K562 (cell line): Measurements from ENCODE around the gene STMN3. TPM values are rescaled to one million over a fixed set of nuclear protein-coding genes. Genes with fewer than 3 reads are reported as not detected.

Experiments
- CSDE1 ChIP-seq, 2 experiments: fragments of 450-650 bp; IDR thresholded peaks; 2 replicates each; pipeline ENCODE4 v1.6.1; 2016; ENCODE audit warnings: mild to moderate bottlenecking in 1 of 2
- ELF2 ChIP-seq: fragments of 250-450 bp; sonication (Bioruptor Pico); IDR thresholded peaks from 2 replicates; pipeline ENCODE4 v1.5.0; 2021; ENCODE audit warnings: mild to moderate bottlenecking
- NR4A1 ChIP-seq, 2 experiments: fragments of 250-450 bp in 1 of 2; fragments of 450-650 bp in 1 of 2; sonication (Bioruptor Pico) in 1 of 2; IDR thresholded peaks; 2 replicates each; pipeline versions ENCODE4 v1.4.0 to v1.6.1; 2016 to 2020; ENCODE audit warnings: mild to moderate bottlenecking in 2 of 2, missing compliant biosample characterization in 1 of 2, missing genetic modification characterization in 1 of 2, moderate library complexity in 1 of 2
- PCBP1 ChIP-seq: fragments of 200-400 bp; formaldehyde crosslinking; IDR thresholded peaks from 2 replicates; pipeline ENCODE4 v1.6.1; 2018; ENCODE audit warnings: mild to moderate bottlenecking, low read depth, low read length; ENCODE audit not compliant: poor library complexity, severe bottlenecking
- POLR2G ChIP-seq: fragments of 200-400 bp; formaldehyde crosslinking; IDR thresholded peaks from 2 replicates; pipeline ENCODE4 v1.6.1; 2017; ENCODE audit warnings: low read depth, mild to moderate bottlenecking, antibody characterized with exemption, low read length, moderate library complexity
- TEAD4 ChIP-seq, 2 experiments: sonication (generic) in 1 of 2; formaldehyde crosslinking in 1 of 2; IDR thresholded peaks; 2 replicates each; pipeline versions ENCODE4 v1.6.1 to v1.8.0; 2012 to 2022; ENCODE audit warnings: borderline replicate concordance in 1 of 2, inconsistent platforms in 1 of 2, low read length in 1 of 2, mild to moderate bottlenecking in 1 of 2, missing genetic modification reagents in 1 of 2
- polyA plus RNA-seq, 8 experiments: library from polyadenylated mRNA; depleted of rRNA in 4 of 8; stranded (reverse) in 5 of 8; unstranded in 3 of 8; fragments of >200 nt; fragmentation: Nextera tagmentation in 2 of 8; fragmentation: Illumina TruSeq in 1 of 8; extraction: Ambion mirVana in 2 of 8; extraction: Trizol in 1 of 8; gene quantifications; 2 replicates each; pipeline versions ENCODE4 v1.2.1 to v1.2.3, GENCODE V29; 2011 to 2014; ENCODE audit warnings: inconsistent platforms in 1 of 8, missing spikeins in 1 of 8
- total RNA-seq, 7 experiments: library from RNA; depleted of rRNA in 6 of 7; stranded (reverse); fragments of >200 nt in 6 of 7; fragmentation: Illumina TruSeq in 2 of 7; extraction: Trizol in 2 of 7; gene quantifications; 2 replicates each; pipeline versions ENCODE4 v1.2.1 to v1.2.3, GENCODE V29; 2011 to 2021; ENCODE audit warnings: low replicate concordance in 1 of 7
- TF ChIP-seq, protein P1 (sequence below): sonication (generic); formaldehyde crosslinking; IDR thresholded peaks from 2 replicates; pipeline ENCODE4 v1.8.1; 2022; ENCODE audit warnings: missing genetic modification reagents
- TF ChIP-seq, protein P2 (sequence below), 2 experiments: fragments of 450-650 bp in 1 of 2; sonication (generic) in 1 of 2; formaldehyde crosslinking in 1 of 2; IDR thresholded peaks in 1 of 2; conservative IDR thresholded peaks in 1 of 2; 2 replicates each; pipeline versions ENCODE4 v1.6.1 to v1.8.1; 2016 to 2023; ENCODE audit warnings: mild to moderate bottlenecking in 2 of 2, moderate library complexity in 2 of 2, inconsistent platforms in 1 of 2, missing genetic modification reagents in 1 of 2
- TF ChIP-seq, protein P3 (sequence below): sonication (generic); formaldehyde crosslinking; IDR thresholded peaks from 2 replicates; pipeline ENCODE4 v1.8.0; 2022; ENCODE audit warnings: mild to moderate bottlenecking, missing genetic modification reagents
- TF ChIP-seq, protein P4 (sequence below): fragments of 450-650 bp; IDR thresholded peaks from 2 replicates; pipeline ENCODE4 v1.6.1; 2017; ENCODE audit warnings: mild to moderate bottlenecking, moderate library complexity
- TF ChIP-seq, protein P5 (sequence below): fragments of 200-800 bp; sonication (Bioruptor generic); IDR thresholded peaks from 2 replicates; pipeline ENCODE4 v1.6.1; 2017; ENCODE audit warnings: missing genetic modification characterization, missing compliant biosample characterization

Gene STMN3
- total and polyA plus RNA-seq, 9 of the 15 experiments (the other 6 are each of a cell fraction or from before 2014, with no cell fraction given): 0.70 to 65.6 (median 29.4) TPM

DNA sequence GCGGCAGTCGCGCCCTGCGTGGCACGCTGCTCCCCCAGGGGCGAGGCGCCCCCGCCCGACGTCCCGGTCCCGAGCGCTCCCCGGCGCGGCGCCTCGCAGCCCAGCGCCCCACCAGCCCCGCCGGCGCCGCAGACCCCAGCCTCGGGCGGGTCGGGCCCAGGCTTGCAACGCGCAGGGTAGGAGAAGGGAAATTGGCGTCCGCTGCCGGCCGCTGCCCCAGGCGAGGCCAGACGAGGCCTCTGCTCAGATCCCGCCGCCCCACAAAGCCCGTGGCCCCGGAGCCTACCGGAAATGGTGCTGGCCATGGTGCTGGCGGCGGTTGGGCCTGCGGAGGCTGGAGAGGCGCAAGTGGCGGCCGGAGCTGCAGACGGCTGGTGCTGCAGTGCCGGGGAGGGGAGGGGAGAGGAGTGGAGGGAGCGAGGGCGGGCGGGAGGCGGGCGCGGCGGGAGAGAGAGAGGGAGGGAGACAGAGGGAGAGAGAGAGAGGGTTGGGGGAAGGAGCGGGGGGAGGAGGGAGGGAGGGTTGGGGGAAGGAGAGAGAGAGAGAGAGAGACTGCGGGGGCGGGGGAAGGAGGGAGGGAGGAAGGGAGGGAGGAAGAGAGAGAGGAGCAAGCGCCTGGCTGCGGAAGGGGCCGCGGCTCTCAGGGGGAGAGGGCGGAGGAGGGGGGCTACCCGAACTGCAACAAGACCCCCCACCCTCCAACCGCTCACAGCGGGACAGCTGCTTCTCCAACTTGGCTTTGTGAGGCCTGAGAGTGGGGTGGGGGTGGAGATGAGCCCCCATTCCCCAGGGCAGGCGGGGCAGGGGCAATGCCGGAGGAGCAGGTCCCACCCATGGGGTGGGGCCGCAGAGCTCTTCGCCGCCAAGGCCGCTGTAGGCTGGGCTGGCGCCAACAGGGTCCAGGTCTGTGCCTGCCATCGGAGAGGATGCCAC, at the start of gene STMN3 (continued):
- TF ChIP-seq, protein P1, sequence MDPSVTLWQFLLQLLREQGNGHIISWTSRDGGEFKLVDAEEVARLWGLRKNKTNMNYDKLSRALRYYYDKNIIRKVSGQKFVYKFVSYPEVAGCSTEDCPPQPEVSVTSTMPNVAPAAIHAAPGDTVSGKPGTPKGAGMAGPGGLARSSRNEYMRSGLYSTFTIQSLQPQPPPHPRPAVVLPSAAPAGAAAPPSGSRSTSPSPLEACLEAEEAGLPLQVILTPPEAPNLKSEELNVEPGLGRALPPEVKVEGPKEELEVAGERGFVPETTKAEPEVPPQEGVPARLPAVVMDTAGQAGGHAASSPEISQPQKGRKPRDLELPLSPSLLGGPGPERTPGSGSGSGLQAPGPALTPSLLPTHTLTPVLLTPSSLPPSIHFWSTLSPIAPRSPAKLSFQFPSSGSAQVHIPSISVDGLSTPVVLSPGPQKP (CRISPR knock-in tag): no peak
- TF ChIP-seq, protein P2, sequence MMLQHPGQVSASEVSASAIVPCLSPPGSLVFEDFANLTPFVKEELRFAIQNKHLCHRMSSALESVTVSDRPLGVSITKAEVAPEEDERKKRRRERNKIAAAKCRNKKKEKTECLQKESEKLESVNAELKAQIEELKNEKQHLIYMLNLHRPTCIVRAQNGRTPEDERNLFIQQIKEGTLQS (IDR thresholded peaks at IDR 0.05): no peak
- TF ChIP-seq, protein P2 (CRISPR knock-in tag; conservative IDR thresholded peaks at IDR 0.05): no peak
- TF ChIP-seq, protein P3, sequence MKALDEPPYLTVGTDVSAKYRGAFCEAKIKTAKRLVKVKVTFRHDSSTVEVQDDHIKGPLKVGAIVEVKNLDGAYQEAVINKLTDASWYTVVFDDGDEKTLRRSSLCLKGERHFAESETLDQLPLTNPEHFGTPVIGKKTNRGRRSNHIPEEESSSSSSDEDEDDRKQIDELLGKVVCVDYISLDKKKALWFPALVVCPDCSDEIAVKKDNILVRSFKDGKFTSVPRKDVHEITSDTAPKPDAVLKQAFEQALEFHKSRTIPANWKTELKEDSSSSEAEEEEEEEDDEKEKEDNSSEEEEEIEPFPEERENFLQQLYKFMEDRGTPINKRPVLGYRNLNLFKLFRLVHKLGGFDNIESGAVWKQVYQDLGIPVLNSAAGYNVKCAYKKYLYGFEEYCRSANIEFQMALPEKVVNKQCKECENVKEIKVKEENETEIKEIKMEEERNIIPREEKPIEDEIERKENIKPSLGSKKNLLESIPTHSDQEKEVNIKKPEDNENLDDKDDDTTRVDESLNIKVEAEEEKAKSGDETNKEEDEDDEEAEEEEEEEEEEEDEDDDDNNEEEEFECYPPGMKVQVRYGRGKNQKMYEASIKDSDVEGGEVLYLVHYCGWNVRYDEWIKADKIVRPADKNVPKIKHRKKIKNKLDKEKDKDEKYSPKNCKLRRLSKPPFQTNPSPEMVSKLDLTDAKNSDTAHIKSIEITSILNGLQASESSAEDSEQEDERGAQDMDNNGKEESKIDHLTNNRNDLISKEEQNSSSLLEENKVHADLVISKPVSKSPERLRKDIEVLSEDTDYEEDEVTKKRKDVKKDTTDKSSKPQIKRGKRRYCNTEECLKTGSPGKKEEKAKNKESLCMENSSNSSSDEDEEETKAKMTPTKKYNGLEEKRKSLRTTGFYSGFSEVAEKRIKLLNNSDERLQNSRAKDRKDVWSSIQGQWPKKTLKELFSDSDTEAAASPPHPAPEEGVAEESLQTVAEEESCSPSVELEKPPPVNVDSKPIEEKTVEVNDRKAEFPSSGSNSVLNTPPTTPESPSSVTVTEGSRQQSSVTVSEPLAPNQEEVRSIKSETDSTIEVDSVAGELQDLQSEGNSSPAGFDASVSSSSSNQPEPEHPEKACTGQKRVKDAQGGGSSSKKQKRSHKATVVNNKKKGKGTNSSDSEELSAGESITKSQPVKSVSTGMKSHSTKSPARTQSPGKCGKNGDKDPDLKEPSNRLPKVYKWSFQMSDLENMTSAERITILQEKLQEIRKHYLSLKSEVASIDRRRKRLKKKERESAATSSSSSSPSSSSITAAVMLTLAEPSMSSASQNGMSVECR (CRISPR knock-in tag): peak; percentile 99
- TF ChIP-seq NR4A1 (CRISPR knock-in tag; IDR thresholded peaks at IDR 0.05) (no peak), NR4A1 (tag; IDR thresholded peaks at IDR 0.05) (no peak), ELF2 (no peak), TEAD4 (IDR thresholded peaks at IDR 0.05; ENCODE audit: low read length) (no peak), TEAD4 (CRISPR knock-in tag; IDR thresholded peaks at IDR 0.05; ENCODE audit: borderline replicate concordance) (no peak), CSDE1 (IDR thresholded peaks at IDR 0.05) (no peak), POLR2G (peak; percentile 73), PCBP1 (peak; percentile 75)
- TF ChIP-seq, protein P4, sequence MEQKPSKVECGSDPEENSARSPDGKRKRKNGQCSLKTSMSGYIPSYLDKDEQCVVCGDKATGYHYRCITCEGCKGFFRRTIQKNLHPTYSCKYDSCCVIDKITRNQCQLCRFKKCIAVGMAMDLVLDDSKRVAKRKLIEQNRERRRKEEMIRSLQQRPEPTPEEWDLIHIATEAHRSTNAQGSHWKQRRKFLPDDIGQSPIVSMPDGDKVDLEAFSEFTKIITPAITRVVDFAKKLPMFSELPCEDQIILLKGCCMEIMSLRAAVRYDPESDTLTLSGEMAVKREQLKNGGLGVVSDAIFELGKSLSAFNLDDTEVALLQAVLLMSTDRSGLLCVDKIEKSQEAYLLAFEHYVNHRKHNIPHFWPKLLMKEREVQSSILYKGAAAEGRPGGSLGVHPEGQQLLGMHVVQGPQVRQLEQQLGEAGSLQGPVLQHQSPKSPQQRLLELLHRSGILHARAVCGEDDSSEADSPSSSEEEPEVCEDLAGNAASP: no peak
- TF ChIP-seq, protein P5, sequence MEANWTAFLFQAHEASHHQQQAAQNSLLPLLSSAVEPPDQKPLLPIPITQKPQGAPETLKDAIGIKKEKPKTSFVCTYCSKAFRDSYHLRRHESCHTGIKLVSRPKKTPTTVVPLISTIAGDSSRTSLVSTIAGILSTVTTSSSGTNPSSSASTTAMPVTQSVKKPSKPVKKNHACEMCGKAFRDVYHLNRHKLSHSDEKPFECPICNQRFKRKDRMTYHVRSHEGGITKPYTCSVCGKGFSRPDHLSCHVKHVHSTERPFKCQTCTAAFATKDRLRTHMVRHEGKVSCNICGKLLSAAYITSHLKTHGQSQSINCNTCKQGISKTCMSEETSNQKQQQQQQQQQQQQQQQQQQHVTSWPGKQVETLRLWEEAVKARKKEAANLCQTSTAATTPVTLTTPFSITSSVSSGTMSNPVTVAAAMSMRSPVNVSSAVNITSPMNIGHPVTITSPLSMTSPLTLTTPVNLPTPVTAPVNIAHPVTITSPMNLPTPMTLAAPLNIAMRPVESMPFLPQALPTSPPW (CRISPR knock-in tag): peak; percentile 99
